HG02571 (cell line): ENCODE data around the gene LCN2.
"Not testable (repeated sequence)": the region's sequence is repeated elsewhere in the genome, so short reads cannot be mapped to it uniquely, and the experiment has no call there.

Experiments
- ATAC-seq: cut with Tn5 transposase; IDR thresholded peaks from one replicate; pipeline ENCODE4 v1.9.1; 2021; ENCODE audit warnings: mild to moderate bottlenecking, moderate library complexity; ENCODE audit not compliant: unreplicated experiment

Gene LCN2

DNA sequence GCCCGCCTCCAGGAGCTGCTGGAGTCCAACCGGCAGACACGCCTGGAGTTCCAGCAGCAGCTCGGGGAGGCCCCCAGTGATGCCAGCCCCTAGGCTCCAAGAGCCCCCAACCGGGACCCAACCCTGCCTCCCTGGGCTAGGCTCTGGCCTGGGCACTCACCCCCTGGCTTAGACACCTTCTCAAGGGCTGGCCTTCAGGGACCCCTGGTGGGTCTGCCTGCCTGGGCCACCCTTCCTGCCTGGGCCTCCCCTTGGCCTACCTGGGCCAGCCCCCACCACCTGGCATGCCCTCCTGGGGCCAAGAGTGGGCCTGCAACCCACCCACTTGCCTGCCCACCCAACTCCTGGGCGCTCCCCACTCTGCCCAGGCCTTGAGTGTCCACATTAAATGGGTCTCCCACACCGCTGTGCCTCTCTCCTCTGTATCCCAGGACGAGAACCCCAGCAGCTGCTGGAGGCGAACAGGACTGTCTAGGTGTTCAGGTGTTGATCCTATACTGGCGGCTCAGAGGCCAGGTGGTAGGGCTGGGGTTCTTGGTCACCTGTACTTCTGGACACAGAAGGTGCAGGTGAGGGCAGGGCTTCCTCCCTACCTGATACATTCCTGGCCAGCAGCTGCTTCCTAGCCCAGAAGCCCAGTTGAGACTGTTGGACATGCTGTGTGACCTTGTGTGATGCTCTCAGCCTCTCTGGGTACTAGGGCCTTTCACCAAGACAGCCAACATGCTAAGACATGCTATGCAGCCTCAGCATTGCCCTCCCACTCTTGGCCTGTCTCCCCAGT, 14.5 kb downstream of the LCN2 start:
- no peak for ATAC-seq

DNA sequence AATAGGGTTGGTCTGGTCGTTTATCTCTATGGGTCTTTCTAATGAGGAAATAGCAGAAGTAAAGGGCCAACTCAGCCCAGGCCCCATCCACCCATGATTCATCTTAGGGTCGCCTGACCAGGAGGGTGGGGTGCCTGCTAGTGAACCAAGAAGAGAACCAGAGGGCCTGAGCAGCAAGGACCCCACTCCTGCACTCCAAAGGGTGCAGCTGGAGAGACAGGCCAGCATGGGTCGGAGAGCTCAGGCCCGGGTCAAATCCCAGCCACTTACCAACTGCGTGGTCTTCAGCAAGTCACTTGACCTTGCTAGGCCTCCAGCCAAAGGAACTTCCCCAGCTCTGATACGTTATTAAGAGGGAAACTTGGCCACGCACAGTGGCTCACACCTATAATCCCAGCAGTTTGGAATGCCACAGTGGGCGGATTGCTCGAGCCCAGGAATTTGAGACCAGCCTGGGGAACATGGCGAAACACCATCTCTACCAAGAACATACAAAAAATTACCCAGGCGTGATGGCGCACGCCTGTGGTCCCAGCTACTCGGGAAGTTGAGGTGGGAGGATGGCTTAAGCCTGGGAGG, 15.1 kb downstream of the LCN2 start:
- ATAC-seq = no peak

DNA sequence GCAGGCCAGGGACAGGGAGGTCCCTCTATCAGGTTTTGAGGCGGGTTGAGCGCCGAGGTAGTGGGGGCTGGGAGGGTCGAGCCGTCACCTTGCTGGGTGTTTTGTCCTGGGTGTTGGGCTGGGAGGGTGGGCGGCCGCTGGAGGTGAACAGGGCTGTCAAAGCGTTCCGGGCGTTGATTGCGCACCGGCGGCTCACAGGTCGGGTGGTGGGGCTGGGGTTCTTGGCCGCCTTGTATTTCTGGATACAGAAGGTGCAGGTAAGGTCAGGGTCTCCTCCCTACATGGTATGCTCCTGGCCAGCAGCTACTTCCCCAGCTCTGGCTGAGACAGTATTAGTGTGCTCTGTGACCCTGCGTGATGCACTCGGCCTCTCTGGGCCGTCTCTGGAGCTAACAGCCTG, 16.9 kb downstream of the LCN2 start:
- ATAC-seq = no peak

DNA sequence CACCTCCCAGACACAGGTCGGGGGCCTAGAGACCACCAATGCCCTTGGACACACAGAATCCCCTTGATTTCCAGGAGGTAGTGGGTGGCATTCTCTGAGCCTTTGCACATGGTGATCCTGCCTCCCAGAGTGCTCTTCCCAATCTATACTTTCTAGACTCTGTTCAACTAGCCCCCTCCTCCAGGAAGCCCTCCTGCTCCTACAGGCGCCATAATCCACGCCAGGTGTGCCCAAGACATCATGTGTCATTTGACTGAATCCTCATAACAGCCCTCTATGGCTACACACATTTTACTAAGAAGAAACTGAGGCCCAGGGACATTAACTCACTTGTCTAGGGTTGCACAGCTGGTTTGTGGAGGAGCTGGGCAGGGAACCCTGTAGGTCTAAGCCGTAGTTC, 18.0 kb downstream of the LCN2 start:
- ATAC-seq = no peak

DNA sequence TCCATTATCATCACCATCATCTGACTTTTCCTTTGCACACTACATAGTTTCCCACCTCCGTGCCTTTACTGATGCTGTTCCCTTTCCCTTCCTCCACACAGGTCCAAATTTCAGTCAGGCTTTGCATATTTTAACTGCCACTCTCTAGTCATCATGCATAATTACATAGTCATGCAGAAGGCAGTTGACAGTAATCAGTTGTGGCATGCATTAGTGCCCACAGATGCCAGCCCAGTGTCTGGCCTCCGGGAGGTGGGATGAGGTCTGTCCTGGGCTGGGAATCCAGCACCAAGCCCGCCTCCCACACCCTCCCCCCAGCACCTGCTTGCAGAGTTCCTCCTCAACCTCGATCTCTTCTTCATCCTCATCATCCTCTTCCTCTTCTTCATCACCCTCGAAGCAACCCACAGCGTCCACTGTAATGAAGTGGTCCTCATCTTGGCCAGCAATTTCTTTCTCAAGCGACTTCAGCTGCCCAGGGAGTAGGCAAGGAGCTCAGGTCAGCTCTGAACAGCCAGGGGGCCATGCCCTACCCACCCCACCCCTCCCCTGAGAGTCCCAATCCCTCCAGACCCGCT, 19.6 kb downstream of the LCN2 start:
- ATAC-seq = no peak

DNA sequence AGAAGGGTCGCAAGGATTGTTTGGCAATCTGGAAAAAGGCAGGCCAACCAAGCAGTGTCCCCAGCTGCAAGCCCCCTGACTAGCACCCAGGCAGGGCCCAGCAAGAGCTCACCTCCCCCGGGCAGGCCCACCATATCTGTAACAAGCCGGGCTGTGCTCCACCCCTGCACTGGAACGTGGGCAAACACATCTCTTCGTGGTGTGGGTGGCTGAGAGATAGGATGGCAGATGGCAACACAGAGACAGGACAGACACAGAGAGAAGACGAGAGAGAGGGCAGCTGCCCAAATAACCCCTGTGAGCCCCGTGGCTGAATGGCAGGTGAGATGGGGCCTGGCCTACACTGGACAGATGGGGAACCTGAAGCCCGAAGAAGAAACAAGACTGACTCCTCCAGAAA, 20.2 kb downstream of the LCN2 start:
- ATAC-seq = no peak

DNA sequence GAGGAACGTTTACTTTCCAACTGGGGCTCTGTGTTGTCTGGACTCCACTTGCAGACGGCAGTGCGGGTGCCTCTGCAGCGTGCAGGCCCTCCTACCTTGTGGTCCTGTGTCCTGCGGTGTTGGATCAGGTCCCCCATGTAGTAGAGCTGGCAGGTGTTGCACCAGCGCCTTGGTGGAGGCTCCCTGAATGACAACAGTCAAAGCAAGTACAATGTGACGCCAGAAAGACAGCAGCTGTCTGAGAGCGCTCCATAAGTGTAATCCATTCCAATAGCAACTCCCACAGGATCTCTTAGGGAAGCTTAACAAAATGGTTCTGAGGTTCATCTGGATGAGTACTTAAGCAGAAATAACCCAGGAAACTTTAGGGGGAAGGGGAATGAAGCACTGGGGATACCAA, 20.7 kb downstream of the LCN2 start:
- no peak for ATAC-seq

DNA sequence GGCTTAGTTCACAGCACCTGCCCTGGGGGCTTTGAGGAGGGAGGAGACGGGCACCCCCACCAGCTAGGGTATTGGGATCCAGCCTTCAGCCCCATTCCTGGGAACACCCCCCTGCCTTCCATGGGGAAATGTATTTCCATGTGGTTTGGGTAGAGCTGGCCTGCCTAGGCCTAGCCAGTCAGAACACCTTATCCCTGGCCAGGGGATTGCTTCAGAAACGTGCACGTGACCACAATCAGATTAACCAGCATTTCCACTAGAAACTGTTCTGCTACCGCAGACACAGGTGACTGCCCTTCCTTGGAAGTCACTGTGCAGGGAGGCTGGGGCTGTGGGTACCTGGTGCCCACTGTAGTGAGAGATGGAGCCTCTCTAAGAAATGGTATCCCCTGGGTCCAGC, 24.8 kb downstream of the LCN2 start:
- ATAC-seq = no peak

DNA sequence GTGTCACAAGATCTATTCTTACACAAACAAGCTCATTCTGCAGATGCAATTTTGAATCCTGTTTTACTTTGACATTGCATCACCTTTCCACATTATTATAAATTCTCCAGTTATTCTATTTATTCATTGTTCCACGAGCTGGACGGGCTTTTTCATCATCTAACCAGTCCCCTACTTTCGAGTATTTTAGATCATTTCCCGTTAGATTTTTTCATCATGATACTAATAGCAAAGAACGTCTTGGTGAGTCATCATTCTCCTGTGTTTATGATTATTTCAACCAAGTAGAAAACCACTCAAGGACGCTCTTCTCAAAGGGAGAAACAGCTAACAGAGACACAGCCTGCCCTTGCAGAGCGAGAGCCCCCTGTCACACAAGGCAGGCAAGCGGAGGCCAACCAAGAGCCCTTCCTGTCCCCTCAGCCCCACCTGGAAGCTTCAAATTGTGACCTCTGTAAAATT, 25.9 kb downstream of the LCN2 start:
- ATAC-seq = no peak

DNA sequence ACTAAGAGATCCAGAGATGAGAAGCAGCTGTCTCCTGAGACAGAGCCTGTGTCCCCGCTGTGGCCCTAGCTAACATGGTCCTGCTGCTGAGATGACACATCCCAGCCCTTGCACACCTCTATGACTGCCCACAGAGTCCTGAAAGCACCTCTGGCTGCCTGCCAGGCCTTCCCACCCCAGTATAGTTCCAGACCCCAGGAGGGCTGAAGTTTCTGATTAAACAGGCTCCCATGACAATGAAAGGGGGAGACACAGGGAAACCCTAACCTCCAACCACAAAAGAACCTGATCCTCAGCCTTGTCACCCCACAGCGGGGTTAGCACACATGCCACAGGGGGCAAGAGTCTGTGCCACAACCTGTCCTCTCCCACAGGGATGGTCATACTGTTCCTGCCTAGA, 26.5 kb downstream of the LCN2 start:
- ATAC-seq = no peak

DNA sequence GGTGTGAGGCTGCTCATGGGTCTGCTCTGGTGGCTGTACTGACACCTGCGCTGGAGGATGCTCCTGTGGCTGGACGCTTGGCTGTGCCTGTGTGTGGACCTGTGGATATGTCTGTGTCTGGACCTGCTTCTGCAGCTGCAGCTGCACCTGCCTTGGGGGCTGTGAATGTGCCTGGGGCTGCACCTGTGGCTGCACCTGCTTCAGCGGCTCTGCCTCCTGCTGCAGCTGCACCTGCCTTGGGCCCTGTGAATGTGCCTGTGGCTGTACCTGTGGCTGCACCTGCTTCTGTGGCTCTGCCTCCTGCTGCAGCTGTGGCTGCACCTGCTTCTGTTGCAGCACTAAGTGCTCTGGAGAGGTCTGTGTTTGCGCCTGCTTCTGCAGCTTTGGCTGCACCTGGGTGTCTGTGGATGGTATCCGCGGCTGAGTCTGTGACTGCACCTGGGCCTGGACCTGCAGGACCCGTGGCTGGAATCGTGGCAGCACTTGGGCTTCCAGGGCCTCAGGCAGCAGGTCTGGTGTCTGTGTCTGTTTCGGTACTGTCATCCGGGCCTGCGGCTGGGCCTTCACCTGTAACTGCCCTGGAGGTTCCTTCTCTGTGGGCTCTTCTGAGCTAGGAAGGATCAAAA, 29.7 kb downstream of the LCN2 start:
- no peak for ATAC-seq

DNA sequence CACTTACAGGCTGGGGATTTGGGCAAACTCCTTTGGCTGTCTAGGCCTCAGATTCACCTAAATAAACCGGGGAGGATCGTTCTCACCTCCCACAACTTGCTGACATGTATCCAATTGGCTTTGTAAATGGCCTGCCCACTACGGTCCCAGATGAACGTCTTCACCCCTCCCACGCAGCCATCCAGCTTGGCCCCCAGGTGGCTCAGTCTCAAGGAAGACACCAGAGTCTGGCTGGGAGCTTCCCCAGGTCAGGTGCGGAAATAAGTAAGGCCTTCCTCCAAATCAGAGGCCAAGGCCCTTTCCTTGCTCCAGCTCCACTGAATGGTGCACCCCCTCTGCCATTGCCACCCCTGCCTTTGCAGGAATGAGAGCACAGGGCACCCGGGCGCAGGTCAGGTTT, 30.7 kb downstream of the LCN2 start:
- no peak for ATAC-seq

DNA sequence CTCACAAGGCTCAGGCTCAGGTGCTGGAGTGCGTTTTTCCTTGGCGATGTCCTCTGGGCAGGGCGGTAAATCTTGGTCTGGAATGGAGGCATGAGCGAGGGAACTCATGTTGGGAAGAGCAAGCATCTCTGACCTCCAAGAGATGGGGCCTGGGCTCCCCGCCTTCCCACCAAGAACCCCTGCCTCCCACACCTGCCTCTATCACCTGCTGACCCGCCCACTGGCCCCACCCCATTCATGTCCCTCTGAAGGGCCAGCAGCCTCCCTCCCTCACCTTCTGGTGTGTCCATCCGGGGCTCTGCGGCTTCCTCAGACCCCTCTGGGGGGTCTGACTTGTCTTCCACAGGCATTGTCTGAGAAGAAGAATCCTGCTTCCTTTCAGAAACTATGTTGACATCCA, 31.2 kb downstream of the LCN2 start:
- no peak for ATAC-seq

DNA sequence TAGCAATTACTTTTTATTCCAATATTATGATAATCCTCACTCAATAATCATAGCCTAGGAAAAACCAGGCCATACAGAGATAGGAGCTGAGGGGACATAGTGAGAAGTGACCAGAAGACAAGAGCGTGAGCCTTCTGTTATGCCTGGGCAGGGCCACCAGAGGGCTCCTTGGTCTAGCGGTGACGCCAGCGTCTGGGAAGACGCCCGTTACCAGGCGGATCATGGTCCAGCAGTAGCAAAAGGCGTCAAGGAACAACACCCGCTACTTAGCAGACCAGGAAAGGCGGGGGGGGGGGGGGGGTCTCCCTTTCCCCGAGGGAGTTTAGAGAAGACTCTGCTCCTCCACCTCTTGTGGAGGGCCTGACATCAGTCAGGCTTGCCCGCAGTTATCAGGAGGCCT, 32.2 kb downstream of the LCN2 start:
- ATAC-seq = not testable (repeated sequence)

DNA sequence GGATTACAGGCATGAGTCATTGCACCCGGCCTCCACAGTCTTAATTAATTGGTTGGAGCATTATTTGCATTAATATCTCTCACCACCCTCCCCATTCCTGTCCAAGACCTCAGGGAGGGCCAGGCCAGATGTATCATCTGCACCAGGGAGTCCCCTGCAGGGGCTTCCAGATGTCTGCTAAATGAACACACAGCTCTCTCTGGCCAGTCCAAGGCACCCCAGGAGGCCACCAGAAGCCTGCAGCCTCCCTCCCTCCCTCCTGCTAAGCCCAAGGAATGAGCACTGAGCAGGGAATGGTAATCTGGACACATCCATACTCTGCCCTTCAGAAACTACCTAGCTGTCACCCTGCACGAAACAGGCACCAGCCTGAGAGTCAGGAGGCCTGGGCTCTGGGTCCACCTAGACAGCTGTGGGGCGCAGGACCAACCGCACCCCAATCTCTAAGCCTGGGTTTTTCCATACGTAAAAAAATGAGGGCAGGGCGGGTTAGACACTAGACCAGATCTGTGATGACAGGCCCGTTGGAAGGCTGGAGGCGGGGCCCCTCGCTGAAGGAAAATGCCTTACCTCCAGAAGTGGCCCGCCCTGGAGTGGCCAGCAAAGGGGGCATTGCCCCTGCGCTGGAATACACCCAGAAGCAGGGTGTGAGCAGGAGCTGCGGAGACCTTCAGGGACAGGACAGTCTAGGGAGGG, 33.8 kb downstream of the LCN2 start:
- no peak for ATAC-seq

DNA sequence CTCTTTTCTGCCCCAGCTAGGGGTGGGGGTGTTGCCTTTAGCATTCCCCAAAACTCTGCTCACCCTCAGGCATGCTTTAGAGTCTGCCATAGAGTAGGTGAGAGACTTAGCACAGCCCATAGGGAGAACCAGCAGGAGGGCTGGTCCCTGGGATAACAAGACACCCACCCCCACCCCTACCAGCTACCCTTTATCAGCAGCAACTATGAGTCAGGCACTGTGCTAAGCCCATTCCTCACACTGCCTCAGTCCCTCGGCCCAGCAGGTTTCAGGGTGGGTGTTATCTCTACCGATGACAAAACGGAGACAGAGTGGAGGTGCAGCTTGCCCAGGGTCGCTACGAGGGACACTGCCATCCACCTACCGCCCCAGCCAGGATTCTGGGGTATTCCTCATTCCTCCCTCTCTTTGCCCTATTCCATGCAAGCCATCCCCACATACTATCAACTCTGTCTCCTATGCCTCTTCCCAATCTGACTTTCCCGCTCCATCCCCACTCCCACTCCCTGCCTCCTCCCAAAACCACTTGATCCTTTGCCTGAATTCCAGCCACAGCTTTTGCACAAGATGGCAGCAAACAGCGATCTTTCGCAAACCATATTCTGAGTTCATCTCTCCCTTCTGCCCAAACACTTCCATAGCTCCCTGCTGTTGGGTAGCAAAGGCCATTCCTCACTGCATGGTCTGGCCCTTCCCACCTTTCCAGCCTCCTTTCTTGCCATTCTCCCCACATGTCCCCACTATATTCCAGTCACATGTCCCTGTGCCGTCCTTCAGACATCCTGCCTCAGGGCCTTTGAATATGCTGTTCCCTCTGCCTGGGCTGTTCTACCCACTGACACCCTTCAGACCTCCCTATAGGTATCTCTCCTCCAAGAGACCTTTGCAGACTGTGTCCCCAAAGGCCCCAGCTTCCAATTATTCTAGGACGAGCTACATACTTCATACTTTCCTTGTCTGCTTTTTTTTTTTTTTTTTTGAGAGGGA, 37.0 kb downstream of the LCN2 start:
- ATAC-seq = no peak

DNA sequence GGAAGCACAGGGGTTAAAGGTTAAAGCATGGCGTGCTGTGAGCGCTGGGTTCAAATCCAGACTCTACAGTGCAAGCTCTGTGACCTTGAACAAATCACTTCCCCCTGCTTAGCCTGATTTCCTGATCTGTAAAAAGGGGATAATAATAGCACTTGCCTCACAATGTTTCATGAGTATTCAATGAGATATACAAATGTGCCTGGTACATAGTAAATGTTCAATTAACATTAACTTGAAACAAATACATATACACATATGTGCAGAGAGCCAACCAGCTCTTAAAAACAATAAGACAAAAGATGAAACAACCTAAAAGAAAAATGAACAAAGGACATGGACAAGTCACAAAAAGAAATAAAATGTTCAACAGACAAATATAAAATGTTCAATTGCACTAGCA, 38.1 kb downstream of the LCN2 start:
- no peak for ATAC-seq

DNA sequence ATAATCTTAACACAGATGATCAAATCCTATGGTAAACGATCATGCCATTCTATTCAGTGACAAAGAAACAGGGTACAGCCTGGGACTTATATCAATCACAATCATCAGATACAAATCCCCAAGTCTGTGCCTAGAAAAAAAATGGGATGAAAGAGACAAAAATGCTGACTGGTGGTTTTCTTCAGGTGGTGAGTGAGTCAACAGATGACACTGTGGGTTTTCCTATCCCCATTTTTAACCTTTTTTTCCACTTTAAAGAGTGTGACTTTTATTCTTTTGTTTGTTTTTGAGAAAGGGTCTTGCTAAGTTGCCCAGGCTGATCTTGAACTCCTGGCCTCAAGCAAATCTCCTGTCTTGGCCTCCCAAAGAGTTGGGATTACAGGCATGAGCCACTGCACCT, 39.0 kb downstream of the LCN2 start:
- no peak for ATAC-seq

DNA sequence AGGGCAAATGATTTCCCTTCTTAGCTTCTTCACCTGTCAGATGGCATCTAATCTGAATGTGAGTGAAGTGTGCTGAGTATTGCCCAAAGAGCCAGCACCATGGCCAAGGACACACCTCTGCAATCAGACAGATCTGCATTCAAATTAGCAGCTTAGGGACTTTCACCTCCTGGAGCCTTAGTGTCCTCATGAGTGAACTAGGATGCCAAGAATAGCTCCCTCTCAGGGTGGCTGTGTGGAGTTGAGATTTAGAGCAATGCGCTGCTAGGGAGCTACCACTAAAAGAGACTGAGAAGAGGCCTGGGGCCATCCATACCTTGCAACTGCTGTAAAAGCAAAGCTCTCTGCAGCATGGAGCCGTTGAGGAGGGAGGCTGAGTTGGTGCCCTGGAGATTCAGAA, 40.8 kb downstream of the LCN2 start:
- ATAC-seq = no peak
